Activated CD4-positive, alpha-beta T cell treated with anti-CD3 and anti-CD28 coated beads, Interleukin-2, amount 50 U/mL, for 48 hours (primary cell): ENCODE data around the gene PIP.
"Not testable (repeated sequence)": the region's sequence is repeated elsewhere in the genome, so short reads cannot be mapped to it uniquely, and the experiment has no call there.

Source experiments
- DNase-seq, 2 experiments: peaks; one replicate each; pipeline ENCODE4 v3.0.0-alpha.2; 2020

PIP gene

DNA sequence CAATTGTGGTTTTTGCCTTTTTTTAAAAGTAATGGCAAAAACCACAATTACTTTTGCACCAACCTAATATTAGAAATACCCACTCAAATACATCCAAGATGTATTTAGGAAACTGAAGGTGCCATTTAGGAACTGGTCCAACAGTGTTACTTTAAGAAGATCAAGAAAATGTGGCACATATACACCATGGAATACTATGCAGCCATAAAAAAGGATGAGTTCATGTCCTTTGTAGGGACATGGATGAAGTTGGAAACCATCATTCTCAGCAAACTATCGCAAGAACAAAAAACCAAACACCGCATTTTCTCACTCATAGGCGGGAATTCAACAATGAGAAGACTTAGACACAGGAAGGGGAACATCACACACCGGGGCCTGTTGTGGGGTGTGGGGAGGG, 48.9 kb downstream of the PIP start:
- not testable (repeated sequence) for DNase-seq

DNA sequence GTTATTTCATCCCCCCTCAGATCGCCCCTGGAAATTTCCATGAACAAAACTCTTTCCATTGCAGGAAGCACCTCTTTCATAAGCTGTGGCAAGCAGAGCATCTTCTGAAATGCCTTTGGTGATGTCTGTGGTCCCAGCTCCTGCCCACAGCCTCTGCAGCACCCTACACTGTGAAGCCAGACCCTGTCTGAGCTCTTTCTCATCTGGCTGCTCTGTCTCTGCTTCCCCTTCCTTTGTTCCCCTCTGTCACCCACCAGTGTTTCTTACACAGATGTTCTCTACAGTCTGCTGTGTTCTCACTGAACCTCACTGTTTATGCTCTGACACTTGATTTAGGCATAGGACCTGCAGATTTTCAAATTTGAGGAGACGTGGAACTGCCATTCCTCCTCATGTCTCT, 49.5 kb downstream of the PIP start:
- no peak for DNase-seq

DNA sequence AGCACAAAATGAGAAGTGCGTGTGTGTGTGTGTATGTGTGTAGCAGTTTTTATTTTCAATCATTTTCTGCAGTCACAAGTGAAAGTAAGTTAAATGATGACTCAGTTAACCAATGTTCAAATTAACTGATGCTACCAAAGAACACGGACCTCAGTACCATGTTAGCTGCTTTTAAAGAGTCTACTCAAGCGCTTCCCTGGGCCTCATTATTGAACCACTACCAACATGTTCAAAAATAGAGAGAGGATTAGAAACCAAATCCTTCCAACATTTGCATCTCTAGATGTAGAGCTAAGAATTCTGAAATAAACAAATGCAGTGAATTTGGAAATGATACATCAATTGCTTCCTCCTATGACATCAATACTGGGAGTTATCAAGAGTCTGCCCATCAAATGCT, 51.1 kb downstream of the PIP start, which contains the start of gene TAS2R39:
TSS of gene TAS2R39 (plus strand) at position 396 of the 400 bp plus-strand sequence. CDS start at position 396, 0 bp downstream.
- no peak for DNase-seq

DNA sequence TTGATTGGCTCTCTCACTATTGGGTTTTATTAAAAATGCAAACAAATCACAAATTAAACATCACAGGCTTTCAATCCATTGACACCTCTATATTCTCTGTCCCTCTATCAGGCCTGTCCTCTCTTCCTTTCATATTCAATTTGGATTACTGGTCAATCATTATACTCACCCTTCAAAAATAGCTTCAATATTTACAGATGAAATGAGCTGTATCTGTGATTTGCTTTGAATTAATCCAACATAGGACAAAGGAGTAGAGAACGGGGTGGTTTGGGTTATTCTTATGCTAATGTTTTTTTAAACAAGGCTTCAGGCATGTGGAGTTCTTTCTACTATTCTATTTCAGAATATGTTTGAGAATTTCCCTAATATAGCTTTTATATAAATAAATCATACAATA, 53.7 kb downstream of the PIP start:
- DNase-seq, result no peak

DNA sequence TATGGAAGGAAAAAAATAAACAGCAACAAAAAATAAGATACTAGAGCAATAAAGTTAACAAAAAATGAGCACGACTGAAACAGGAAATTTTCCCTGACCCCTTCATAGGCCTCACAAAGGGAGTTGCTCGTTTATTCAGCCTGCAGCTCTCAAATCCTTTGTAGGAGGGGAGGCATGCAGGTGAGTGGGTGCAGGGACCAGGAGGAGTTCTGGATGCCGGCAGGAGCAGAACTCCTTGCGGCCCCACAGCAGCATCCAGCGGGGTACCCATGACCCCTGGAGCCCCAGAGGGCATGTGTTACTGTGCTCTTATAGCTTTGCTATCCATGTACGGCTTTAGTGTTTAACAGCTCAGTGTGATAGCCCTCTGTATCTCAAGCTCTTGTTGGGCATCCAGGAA, 57.1 kb downstream of the PIP start:
- no peak for DNase-seq
